Measurements from ENCODE around the gene MEGF6. TPM values are rescaled to one million over a fixed set of nuclear protein-coding genes. Genes with fewer than 3 reads are reported as not detected.

MEGF6 gene
- total RNA-seq, 1 donor from 2014 or later, result 1.3 TPM

GRCh38 chr1:3504822-3505153 is 106.5 kb downstream of the MEGF6 start:
- DNase-seq (ENCODE audit: low read depth) (no peak), FAIRE-seq (no peak)
- no peak for TF ChIP-seq CTCF (IDR thresholded peaks at IDR 0.05; ENCODE audit: insufficient read depth, low read length, severe bottlenecking)
- no peaks in the 10 kb centered on the region for H3K27me3 ChIP-seq (ENCODE audit: control insufficient read depth, insufficient read depth, low read length)
- H3K4me3 ChIP-seq (ENCODE audit: low read depth, low read length), result no peak overlapping the region
- no peaks in the 10 kb centered on the region for H3K36me3 ChIP-seq (ENCODE audit: control insufficient read depth, insufficient read depth, low read length)

DNA sequence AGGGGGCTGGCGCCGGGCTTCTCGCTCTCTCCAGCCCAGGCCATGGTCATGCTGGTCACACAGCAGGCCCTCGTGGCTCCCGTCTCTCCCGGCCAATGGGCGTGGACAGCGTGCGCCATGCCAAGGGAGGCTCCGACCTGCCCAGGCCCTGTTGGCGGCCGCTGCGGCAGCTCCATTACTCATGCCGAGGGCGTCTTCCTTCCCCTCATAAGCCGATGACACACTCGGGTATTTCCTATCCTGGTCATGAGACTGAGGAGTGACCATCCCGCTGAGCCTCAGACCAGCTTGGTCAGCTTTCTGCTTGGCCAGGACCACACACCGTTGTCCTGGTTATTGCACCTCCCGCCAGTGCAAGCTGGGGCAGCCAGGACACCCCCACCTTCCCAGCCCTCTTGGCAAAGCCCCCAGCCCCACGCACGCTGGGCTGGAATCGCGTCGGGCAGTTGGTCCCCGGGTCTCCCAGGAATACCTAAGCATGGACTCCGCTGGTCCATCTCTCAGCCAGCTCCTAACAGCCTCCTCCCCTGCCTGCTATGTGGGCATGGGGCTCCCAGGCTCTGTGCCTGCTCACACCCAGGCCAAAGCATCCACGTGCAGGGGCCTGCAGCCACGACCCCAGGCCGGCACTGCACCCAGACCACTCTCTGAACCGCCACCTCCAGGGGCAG is 107.0 kb downstream of the MEGF6 start:
- no peak for TF ChIP-seq CTCF (IDR thresholded peaks at IDR 0.05; ENCODE audit: insufficient read depth, low read length, severe bottlenecking)
- Histone ChIP-seq H3K27me3 (ENCODE audit: control insufficient read depth, insufficient read depth, low read length) (no peaks in the 10 kb centered on the region), H3K4me3 (ENCODE audit: low read depth, low read length) (no peak overlapping the region), H3K36me3 (ENCODE audit: control insufficient read depth, insufficient read depth, low read length) (no peaks in the 10 kb centered on the region)
- DNase-seq (ENCODE audit: low read depth), result peak; percentile 65
- FAIRE-seq, result no peak

DNA sequence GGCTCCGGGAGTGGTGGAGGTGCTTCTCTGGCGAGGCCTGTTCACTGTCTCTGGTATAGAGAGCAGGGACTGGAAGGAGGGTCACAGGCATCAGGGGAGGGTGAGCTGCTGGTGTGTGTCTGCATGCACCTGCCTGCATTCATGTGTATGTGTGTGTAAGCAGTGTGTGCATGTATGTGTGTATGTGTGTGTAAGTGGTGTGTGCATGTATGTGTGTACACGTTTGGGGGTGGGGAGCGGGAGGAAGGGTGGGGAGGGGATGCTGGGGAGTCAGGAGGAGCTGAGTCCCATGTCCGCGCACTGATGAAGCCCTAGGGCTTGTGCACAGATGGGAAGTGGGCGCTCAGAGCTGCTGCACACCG is 107.8 kb downstream of the MEGF6 start:
- no peaks in the 10 kb centered on the region for H3K27me3 ChIP-seq (ENCODE audit: control insufficient read depth, insufficient read depth, low read length)
- no peaks in the 10 kb centered on the region for H3K36me3 ChIP-seq (ENCODE audit: control insufficient read depth, insufficient read depth, low read length)
- no peak for TF ChIP-seq CTCF (IDR thresholded peaks at IDR 0.05; ENCODE audit: insufficient read depth, low read length, severe bottlenecking)
- FAIRE-seq, result no peak
- no peak for DNase-seq (ENCODE audit: low read depth)
- no peak overlapping the region for H3K4me3 ChIP-seq (ENCODE audit: low read depth, low read length)

DNA sequence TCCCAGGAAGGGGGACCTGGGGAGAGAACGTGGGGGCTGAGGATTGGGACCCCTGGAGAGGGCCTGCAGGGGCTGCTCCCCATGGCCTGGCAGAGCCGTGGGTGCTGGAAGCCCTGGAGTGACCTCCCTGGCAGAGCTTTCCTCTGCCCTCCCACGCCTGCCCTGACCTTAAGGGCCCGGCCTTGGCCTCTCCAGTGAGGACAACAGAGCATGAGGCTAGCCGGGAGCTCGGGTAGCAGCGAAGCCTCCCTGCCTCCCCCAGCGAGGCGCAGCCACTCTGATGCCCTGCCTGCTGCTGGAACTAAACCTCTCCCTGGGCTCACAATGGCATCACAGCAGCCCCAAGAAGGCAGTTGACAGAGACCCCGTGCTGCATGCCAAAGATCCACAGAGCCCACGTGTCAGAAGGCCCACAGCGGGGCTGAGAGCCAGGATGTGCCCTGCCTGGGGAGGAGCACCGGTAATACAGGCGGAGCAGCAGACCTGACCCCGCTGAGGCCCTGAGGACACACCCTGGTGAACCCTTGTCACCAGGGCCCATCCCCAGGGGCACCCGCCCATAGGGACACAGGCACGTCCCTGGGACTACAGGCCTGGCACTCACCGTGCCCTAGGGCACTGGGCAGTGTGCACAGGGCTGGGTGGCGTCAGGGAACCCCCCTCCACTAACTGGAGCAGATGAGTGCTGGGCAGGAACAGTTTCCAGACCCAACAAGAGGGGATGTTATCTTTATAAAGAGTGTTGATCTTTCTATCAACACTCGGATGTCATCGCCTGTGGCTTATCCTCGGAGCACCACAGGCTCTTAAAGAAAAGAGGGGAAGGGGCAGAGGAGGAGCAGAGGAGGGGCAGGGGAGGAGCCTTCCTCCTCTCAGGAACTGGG is 108.4 kb downstream of the MEGF6 start:
- DNase-seq (ENCODE audit: low read depth) (no peak), FAIRE-seq (no peak)
- H3K4me3 ChIP-seq (ENCODE audit: low read depth, low read length), result no peak overlapping the region
- no peak for TF ChIP-seq CTCF (IDR thresholded peaks at IDR 0.05; ENCODE audit: insufficient read depth, low read length, severe bottlenecking)
- H3K36me3 ChIP-seq (ENCODE audit: control insufficient read depth, insufficient read depth, low read length), result no peaks in the 10 kb centered on the region
- no peaks in the 10 kb centered on the region for H3K27me3 ChIP-seq (ENCODE audit: control insufficient read depth, insufficient read depth, low read length)

- FAIRE-seq, result peak; percentile 96
- H3K36me3 ChIP-seq (ENCODE audit: control insufficient read depth, insufficient read depth, low read length), result no peaks in the 10 kb centered on the region
- no peaks in the 10 kb centered on the region for H3K27me3 ChIP-seq (ENCODE audit: control insufficient read depth, insufficient read depth, low read length)
- DNase-seq (ENCODE audit: low read depth), result peak; percentile 1
- no peak for TF ChIP-seq CTCF (IDR thresholded peaks at IDR 0.05; ENCODE audit: insufficient read depth, low read length, severe bottlenecking)
- H3K4me3 ChIP-seq (ENCODE audit: low read depth, low read length), result no peak overlapping the region
Observed at GRCh38 chr1:3501856-3502640, 109.3 kb downstream of the MEGF6 start.
